GM19238 (cell line): ENCODE data around the gene PMEPA1.

Experiments
- DNase-seq: peaks from one replicate; pipeline ENCODE4 v3.0.0; 2011; ENCODE audit warnings: low spot score; ENCODE audit not compliant: insufficient read length

Gene PMEPA1

DNA sequence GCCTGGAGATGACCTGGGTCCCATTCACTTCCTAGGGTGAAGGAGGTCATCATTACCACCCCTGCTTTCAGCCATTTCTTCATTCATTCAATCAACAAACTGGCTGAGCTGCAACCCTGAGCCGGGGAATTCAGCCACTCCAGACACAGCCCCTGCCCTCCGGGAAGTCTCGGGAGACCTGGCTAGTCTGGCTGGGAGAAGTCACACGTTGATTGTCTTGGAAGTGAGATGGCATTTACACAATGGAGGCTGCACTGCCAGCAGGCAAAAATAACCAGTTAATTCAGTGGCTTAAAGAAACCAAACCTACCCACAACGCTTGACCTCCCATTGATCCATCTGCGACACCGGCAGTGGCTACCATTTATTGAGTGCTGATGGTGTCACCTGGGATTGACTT, 2.0 kb upstream of the PMEPA1 start:
- no peak for DNase-seq

DNA sequence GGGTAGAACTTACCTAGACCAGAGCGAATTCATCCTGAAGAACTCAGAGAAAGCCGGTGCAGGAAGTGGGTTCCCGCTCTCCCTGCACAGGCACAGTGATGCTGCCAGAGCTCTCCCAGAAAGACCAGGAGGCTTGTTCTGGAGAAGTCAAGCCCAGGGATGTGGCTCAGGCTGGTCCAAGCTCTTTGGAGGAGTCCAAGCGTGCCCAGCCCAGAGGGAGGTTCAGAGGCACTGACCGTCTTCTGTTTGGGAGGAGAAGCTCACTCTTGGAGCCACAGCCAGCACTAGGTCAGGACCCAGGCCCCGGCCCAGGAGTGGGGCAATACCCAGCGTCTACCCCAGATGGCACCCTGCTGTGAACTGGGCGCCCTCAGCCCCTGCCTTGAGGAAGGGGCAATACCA, 1.5 kb upstream of the PMEPA1 start:
- DNase-seq: no peak

DNA sequence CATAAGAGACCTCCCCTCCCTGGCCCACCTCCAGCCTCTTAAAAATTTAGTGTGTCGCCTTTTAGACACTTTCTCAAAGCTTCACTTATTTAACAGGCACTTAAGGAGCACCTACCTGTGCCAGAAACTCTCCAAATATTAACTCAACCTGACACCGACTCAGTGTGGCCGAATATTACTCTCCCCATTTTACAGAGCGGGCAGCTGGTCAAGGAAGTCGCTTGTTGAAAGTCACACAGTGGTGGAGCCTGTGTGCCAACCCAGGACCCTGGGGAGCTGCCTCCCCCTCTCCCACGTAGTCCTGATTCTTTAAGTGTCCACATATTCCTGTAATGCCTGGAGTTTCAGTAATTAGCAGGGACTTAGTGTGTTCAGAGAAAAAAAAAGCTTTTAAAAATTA, 1.0 kb upstream of the PMEPA1 start:
- DNase-seq: no peak

DNA sequence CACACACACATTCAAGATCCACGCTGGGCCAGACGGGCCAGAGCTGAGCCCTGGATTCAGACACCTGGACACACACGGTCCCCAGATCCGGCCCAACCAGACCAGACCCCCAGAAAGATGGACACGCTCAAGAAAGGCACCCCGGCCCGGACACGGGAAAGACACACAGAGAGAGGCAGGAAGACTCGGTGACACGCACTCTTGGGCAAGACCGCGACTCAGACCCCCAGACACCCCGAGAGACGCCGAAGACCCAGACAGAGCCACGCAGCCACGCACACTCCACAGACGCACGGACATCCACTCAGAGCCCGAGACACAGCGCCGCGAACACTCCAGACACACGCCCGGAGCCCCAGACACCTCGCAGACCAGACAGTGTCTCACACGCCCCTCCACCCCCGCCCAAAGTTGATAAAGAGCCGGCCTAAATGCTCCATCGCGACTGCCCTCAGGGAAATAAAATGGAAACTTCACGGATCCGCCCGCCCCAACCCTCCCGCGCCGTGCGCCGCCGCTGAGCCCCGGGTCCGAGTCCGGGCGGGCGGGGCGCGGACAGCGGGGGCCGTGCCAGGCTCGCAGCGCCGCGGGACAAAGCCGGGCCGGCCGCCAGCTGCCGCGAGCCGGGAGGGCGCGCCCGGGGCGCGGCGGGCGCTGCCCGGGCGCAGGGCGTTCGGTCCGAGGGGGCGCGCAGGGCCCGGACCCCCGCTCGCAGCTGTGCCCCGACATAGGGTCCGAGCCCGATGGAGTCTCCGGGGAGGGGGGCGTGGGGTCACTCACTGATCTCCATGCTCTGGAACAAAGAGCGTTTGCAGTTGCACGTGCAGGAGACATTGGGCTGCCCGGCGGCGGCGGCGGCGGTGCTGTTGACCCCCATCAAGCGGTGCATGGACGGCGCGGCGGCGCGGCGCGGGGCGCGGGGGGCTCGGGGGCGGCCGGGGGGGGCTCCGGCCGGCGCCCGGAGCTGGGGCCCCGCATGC, 831 bp downstream of the PMEPA1 start:
- no peak for DNase-seq

DNA sequence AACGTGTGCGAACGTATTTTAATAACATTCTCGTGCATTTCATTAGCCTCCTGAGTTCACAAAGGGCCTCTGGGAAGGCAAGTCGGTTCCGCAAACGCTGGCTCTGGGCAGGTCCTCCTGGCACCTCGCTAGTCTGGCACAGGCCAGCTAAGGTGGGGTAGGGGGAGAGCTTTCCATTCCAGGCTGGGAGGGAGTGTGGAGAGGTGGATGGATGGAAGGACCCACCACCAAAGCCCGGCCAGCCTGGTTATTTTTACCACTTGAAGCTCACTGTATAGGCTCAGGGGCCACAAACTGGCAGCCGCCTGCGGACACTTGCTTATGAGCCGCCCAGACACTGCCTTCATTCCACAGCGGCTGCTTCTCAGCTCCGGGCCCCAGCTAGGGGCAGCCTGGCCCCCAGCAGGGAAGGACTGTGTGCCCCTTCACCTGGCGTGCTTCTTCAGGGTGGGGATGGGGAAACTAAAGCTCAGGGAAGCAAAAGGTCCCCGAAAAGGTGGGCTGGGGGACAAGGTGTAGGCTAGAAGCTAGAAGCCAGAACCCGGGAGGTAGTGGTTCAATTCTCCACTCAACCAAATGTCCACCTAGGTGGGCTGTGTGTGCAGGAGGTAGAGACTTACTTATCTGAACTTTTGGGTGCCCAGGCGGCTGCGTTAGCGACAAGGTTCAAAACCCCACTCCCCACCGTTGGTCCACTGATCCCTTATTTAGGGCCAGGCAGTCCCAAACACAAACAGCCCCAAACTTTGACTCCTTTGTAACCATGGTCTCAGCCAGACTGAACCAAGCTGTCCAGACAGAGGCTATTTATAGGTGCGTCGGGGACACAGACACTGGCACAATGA, 1.7 kb downstream of the PMEPA1 start:
- DNase-seq: no peak

DNA sequence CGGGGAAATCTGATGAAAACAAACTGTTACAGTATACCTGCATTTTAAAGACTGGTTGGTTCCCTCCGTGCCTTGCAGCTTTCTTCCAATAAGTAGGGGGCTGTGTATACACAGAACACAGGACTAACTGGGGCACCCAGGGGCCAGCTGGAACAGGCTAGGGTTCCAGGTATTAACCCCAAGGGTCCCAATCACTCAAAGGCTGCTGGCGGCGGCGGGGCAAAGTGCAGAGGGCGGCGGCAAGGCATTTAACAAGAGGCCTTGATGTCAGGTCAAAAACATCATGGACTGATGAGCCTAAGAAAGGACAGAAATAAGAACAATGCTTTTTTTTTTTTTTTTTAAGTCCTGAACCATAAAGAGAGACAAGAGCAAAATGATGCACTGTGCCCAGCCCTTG, 2.5 kb downstream of the PMEPA1 start:
- DNase-seq: no peak

DNA sequence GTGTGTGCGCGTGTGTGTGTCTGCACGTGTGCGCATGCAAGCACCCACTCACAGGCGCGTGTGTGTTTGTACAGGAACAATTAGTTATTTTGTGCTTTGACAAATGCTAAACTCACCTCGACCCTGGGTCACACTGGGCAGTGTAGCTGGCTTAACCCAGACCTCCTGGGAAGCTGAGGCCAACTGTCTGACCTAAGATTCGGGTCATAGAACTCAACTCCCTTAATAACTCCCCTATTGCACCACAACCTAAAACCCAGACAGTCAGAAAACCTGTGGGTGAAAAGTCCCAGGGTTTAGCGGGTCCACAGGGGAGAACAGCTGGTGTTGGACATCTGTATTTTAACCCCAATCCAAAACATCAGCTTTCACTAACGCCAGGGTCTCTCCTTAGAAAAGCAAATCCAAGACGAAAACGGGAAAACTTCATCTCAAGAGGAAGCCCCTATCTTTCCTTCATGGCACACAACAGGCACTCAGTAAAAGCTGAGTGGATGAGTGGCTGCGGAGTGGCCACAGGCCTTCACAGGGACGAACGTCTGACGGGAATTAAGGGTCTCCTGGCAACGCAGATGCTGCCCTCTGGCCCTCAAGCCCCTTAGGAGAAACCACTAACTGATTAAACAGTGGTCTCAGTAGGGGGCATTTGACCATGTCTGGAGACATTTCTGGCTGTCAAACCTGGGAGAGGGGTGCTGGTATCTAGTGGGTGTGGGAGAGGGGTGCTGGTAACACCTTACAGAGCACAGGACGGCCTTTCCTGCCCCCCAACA, 4.5 kb downstream of the PMEPA1 start:
- DNase-seq: no peak

DNA sequence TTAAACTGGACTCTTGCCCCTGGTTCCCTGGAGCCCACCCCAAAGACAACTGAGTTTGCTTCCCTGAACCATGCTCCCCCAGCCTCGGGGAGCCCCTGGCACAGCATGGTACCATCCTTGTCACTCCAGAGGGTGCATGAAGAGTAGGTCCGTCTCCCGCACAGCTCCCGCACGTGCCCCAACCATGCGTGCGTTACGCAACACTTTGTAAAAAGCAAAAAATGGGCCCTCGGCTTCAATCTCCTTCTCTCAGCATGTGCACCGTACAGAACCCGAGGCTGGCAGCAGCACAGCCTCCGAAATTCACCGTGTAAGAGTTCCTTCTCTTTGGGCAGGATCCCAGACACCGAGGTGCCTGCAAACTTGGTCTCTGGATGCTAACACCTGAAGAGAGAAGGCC, 5.6 kb downstream of the PMEPA1 start:
- no peak for DNase-seq

DNA sequence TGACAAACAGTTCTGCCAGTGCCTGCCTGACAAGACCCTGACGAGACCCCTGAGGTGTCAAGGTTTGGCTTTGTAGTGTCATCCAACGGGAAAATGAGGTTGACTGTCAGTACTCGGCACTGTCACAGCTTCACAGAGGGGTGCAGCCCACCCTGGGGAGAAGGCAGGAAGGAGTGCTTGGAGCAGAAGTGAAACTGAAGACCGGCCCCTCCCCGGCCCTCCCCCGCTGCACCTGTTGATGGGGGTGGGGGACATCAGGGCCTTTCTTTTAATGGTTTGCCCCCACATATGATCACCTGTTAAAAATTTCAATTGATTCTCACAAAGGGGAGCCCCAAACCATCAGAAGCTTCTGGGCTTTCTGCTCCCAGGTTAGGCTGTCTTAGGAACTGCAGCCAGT, 6.8 kb downstream of the PMEPA1 start:
- DNase-seq: no peak

DNA sequence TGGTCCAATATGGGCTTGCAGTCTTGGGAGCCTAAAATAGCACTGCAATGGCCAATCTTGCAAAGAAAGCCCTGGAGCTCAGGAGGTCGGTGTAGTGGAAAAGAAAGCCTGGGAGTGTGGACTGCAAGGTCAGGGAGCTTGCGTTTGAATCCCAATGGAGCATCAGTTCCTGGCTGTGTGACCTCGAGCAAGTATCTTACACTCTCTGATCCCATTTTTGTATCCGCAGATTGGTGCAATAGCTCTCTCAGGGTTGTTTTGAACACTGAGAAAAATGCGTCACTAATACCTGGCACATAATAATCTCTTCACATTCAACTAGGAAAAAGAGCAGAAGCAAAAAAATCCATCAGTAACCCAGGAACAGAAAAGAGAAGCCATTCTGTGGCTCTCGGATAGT, 7.3 kb downstream of the PMEPA1 start:
- DNase-seq: no peak

DNA sequence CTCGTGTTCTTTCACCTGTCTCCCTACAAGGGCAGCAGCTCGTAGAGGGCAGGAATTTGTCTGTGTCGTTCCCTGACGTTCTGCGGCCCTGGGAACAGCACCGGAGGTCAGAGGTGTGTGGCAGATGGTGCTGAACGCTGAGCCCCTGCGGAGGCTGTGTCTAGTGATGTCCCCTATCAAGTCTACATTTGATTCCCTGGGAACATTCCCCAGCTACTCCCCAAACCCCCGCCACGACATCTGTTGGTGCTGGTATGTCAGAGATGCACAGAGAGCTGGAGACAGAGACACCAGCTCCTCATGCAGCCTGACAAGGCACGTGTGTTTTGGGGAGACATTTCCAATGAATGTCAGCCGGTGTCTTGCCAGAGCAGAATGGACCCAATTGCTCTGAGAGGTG, 7.7 kb downstream of the PMEPA1 start:
- no peak for DNase-seq

DNA sequence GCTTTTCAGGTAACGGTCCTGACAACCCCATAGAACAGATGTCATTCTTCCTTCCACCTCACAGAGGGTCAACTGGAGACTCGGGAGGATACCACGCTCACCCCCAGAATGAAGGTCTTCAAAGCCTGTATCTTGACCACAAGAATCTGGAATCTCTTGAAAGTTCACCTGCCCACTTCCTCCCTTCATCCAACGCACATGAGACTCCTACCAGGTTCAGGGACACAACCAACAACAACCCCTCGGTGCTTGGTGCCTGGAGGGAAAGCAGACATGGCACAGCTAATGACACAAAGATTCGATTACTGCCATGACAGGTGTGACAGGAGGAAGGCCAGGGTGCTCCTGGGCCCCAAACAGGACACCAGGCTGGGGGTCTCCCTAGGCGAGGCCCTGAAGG, 8.2 kb downstream of the PMEPA1 start:
- DNase-seq: no peak

DNA sequence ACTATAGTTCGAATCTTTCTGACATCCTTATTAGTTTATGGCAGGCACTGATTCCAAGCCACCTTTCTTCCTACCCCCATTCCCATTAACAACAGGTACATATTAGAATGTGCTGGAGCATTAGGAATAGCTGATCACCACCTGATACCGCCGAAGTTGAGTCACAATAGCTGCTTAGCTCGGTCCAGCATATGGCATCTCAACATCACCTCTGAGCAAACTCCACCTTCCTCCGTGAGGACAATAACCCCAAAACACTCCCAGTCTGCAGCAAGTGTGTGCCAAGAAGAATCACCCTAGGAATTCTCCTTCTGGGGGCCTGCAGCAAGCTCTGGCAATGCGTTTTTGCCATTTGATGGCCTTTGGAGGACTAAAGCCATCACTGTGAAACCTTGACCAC, 8.7 kb downstream of the PMEPA1 start:
- no peak for DNase-seq

DNA sequence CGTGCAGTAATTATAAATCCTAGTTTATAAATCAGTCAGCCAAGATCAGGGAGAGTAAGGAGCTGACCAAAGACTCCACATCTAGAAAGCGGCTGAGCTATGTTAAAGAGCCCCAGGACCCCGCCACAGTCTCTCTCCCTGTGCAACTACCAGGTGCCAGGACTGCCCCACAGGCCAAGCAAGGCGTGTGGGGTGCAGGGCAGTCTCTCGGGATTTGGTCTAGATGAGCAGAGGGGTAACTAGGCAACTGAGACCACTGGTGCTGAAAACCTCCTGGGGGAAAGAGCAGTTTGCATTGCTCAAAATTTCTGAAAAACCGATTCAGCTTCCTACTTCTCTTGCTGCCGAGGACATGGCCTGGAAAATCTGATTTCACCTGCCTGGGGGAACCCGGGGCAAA, 10.4 kb downstream of the PMEPA1 start:
- no peak for DNase-seq

DNA sequence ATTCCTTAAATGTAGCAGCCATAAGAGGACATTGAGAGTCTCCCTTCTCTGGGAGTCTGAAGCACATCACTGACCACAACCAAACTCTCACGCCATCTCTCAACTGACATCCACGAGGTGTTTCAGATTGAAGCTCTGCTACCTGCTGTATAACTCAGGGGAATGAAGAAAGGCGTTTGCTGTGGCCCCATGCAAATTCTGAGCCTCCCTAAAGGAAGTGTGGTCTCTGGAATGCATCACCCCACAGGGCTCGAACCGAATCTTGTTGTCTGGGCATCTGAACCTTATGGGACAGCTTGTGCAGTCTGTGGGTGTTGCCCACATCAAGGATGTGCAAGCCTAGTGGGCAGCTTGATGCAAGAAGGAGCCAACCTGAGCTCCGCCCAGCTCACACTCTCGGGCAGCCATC, 10.9 kb downstream of the PMEPA1 start:
- DNase-seq: no peak

DNA sequence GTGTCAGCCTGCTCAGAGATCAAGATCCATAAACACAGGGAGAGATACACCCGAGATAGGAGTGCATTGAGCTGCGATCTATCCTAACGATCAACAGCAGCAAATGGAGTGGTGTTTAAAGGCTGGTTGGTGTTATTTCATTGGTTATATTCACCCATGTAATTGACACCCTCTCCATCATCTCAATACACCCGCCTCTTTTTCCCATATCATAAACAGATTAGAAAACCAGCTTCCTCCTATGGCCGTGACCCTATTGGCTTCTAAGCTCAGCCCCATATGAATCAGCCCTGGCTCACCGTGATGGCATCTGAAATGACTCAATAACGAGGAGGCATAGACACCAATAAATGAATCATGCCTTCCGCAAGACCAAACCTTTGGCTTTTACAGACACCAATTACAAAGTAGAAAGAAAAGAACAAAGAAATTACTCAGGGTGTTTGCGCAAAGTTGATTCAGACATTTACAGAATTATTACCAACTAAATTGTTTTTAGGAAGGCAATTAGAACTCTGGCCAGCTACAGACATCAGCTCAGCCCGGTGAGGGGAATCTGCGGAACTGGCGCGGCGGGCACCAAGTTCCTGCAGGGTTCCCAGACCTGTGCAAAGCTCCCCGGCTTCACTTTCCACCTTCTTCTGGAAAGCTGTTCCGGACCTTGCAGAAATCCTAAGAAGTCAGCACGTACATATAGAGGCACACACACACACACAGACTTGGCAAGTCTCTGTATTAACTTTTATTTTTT, 11.5 kb downstream of the PMEPA1 start:
- DNase-seq: no peak

DNA sequence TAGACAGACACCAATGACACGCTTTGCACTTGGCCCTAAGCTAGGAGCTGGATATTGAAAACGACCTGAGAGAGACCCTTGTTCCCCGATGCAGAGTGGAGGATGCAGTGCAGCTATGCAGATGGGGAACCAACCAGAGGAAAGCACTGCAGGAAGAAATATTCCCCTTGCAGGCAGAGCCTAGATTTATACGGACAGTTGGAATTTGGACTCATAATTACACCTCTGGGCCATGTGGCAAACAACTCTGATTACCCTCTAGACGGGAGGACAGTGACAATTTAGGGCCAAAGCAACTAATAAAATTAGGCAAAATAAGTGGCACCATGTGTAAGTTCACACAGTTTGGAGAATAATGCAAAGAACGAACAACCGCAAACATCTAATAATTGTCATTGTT, 12.3 kb downstream of the PMEPA1 start:
- no peak for DNase-seq

DNA sequence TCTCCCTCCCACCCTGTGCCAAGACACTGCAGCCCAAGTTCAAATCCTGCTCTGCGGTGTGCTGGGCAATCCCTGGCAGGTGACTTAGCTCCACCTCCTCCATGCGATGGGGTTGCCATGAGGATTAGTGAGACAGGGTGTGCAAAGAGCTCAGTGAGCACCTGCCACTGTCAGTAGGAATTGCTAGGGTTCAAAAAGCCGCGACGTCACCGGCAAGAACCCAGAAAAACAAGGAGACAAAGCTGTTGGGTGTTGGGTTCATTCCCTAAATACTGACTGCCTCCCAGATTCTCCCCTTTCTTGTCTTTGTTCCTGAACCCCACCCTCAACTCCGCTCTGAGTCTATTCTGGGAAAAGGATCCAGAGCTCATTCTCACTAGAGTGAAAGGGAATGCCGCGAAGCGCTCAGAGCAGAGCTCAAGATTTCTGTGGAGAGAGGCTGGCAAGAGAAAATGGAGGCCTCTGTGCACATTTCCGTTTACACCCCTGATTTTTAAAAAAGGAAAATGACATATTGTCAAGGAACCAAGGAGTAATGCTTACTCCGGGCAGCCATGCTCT, 13.3 kb downstream of the PMEPA1 start:
- no peak for DNase-seq

DNA sequence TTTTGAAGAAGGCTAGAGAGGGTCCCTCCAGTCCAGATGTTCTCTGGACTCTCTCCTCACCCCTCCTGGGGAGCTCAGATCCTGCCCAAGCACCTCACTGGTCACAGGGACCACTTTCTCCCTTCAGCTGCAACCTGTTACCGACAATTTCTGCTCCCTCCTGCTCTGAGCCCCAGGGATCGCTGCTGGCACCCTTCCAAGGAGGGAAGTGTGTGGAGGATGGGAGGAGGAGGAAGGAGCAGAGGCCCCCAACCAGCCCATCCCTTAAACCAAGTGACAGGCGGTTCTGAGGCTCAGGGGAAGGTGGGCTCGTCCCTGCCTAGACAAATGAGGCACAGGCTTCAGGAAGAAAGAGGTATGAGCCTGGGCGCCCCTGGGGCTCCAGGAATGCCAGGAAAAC, 13.9 kb downstream of the PMEPA1 start:
- DNase-seq: no peak

DNA sequence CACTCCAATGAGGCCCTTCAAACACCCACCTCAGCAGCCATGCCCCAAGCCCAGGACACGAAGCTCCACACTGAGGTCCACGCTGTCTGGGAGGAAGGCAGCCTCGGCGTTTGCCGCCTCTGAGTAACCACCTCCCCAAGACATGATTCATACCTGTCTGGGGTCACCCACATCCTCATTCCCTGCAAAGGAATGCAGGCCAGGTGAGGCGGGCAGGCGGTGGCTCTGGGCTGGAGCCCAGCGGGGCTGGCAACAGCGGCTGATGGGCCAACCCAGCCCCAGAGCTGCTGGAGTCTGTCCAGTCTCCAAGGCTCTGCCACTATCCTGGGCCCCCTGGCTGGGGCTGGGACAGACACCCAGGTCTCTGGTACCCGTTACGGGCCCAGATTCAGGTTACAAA, 14.8 kb downstream of the PMEPA1 start:
- no peak for DNase-seq

DNA sequence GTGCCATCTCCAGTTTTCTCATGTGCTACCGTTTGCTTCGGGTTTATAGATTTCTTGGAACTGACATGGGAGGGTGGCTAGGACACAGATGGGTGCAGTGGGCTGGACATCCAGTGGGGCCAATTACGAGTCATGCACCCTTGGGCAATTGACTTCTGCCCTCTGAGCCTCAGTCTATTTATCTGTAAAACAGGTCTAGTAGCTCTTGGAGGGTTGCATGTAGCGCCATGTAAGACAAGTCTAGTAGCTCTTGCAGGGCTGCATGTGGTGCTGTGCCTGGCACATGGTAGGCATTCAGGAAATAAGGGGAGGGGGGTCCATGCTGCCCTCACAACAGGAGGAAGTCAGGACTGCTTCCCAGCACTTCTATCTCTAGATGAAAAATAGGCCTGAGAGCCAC, 15.3 kb downstream of the PMEPA1 start:
- DNase-seq: no peak
